ENCODE results near the gene NKD1.

NKD1 gene

DNA sequence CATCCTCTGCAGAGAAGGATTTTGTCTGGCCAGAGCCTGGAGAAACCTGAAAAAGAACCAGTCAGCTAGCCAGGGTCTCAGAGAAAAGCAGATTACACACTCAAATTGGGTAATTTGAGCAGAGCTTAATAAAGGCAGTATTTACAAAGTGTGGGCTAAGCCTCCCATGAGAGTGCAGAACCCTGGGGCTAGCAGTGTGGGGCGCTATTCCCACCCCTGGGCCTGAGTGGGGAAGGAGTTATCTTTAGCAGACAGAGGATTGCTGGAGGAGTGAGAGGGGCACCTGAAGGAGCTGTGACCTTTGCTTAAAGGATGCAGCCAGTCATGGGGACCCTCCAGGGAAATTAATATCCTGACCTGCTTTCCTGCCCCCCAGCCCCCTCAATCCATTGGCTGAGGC is 86.8 kb downstream of the NKD1 start:
- DNase-seq: no peak

GRCh38 chr16:50635505-50636392 is 87.6 kb downstream of the NKD1 start:
- no peak for DNase-seq

DNA sequence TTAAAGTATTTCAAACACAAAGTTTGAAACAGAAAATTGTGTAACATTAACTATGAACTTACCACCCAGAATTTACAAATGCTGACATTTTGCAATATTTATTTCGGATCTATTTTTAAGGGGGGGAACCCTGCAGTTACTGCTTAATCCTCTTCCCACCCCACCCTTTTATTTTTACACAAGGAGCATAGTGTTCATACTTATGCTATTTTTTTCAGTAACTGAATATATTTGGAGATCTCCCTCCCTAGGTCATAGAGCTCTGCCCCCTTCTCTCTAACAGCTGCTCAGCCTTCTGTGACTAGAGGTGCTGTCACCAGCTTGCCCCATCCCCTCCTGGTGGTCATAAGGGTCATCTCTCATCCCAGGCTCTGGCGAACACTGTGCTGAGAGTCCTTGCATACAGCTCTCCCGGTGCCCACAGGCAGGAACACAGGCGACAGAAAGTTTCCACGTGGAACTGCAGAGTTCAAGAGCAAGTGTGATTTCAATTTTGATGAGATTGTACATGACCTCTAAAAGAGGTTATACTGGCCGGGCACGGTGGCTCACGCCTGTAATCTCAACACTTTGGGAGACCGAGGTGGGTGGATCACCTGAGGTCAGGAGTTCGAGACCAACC is 88.7 kb downstream of the NKD1 start:
- no peak for DNase-seq

DNA sequence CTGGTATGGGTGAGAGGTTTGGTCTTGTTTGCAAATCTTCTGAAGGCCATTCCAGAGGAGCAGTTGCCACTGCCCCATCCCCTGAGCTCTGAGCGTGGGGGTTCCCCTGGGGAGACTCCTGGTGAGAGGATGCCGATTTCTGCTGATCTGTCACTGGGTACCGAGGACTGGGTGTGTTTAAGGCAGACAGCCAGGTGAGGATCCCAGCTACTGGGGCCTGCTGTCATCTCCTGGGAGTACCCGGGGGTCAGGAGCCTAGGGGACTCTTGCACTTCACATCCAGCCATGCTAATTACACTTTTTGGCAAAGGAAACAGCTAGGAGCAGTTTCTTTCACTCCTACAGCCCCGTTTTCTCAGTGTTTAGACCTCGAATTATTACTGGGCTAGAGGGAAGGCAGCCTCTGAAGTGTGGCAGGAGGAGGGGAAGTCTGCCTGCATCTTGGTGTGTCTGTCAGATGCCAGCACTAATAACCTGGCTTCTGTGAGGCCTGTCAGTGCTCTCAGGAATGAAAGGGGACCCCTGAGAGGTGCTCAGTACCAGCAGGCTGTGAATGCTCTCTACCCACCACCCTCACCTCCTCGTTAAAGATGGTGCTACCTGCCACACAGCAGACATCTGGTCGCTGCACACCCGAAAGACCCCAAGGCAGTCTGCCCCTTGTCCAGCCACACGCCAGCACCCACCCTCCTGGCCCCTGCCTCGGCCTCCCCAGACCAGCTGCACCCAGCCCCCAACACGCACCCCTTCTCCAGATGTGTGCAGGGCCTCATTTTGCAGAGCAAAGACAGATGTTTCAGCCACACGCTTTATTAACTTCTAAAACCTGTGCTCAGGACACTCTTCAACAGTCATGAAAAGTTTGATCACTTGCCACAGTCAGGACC is 89.8 kb downstream of the NKD1 start:
- DNase-seq: no peak

DNA sequence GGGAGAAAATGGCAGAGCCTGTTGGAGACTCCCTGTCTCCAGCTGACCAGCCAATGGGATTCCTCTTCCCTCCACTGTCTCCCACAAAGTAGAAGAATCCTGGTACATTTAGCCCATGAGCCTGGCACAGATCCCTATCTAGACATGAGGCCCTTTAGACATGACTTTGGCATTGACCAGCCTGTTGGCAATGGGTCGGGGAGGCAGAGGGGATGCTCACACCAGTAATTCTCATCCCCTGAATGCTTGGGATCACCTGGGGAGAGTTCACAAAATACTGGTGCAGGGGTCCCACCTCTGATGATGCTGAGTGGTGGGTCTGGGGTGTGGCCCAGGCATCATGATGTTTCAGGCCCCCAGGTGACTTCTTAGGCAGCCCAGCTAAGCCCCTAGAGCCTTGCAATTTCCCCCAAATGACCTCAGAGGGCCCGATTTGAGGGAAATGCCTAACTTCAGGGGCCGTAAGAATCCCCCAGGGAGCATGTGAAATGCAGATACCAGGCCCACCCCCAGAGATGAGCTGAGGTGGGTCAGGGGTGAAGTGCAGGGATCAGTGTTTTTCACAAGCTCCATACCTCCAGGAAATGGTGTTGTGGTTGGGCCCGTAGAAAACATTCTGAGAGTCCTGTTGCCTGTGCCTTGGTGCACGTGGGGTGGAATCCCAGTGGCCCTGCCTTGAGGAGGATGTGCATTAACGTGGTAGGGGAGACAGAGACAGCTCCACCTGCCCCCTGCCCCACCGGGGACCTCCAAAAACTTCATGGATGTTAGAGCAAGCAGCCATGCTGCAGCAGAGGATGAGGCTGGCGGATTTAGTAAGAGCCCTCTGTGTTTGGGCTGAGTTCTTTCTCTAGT is 90.8 kb downstream of the NKD1 start:
- DNase-seq: no peak

DNA sequence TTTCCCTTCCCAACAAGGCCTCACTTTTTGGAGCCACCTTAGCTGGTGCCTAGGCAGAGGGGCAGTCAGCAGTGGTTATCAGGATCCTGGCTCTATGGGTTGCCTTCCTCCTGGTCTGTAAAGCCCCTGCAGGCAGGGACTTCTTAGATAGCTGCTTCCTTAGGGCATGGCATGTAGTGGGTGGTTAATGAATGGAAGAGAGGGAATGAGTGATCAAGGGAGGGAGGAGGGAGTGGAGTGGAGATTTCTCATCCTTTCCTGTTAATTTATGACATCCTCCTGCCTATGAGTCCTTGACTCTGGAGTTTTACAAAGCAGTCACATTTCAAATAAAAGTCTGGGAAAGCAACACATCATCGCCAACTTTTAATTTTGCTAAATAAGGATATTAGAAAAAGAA is 92.2 kb downstream of the NKD1 start:
- no peak for DNase-seq

GRCh38 chr16:50640919-50641817 is 93.0 kb downstream of the NKD1 start:
- DNase-seq: no peak

DNA sequence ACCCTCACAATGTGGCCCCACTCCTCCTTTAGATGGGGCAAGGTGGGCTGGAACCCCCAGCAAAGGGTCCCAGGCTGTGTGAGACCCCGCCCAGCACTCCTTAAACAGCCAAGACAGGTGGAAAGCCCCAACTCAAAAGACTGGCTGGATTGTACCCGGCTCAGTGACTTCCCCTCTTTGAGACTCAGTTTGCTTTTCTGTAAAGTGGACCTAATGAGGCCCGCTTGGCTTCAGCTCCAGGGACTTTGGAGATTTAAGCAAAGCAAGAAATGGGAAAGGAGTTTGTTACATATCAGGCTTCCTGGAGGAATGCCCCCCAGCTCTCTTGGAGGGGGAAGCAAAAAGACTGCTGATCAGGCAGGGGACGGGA is 93.6 kb downstream of the NKD1 start:
- no peak for DNase-seq

DNA sequence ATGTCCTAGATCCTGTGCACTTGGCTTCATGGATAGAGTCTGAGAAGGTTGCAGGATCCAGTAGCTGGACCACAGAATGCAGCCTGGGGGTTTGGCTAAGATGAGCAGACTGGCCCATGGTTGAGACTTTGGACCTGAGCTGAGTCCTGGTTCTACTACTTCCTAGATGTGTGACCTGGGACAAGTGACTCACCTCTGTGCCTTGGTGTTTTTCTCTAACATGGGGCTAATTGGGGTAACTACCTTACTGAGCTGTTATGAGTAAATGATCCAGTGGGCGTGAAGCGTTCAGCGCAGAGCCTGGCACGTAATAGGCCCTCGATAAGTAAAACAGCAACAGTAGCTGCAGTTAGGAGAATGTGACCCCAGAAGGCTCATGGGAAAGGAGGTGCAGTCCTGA is 94.2 kb downstream of the NKD1 start:
- no peak for DNase-seq

DNA sequence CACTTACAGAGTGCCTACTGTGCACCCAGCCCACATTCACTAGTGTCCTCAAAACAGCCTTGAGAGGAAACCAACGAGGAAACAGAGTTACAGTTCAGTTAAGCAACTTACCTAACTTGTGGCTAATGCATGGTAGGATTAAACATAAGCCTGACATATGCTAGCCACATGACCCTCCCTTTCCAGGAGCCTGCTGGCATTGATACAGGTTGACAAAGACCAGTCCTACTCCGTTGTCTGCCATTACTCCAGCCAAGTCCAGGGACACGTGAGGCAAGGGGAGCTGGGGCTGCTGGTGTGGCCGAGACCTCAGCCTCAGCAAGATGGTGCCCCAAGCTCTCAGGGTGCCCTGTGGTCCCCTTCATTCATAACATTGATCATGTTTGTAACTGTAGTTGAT is 95.0 kb downstream of the NKD1 start:
- no peak for DNase-seq

DNA sequence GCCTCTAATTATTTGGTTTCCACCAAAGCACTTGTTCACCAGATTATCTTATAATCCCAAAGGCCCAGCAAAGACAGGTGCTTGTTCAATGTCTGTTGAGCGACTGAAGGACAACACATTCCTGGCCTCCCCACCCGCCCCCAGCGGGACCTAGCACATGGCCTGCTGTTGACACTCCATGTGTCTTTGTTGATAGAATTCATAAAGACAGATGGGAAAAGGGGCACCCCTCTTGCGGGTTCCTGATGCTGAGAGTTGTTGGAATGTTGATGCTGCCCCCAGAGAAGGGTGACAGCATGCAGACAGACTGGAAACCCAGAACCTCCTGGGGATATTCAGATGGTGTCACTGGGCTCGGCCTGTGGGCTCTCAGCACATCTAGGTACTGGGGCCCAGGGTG is 96.0 kb downstream of the NKD1 start:
- DNase-seq: no peak

- no peak for DNase-seq
Observed at GRCh38 chr16:50644729-50645128, 96.5 kb downstream of the NKD1 start.

DNA sequence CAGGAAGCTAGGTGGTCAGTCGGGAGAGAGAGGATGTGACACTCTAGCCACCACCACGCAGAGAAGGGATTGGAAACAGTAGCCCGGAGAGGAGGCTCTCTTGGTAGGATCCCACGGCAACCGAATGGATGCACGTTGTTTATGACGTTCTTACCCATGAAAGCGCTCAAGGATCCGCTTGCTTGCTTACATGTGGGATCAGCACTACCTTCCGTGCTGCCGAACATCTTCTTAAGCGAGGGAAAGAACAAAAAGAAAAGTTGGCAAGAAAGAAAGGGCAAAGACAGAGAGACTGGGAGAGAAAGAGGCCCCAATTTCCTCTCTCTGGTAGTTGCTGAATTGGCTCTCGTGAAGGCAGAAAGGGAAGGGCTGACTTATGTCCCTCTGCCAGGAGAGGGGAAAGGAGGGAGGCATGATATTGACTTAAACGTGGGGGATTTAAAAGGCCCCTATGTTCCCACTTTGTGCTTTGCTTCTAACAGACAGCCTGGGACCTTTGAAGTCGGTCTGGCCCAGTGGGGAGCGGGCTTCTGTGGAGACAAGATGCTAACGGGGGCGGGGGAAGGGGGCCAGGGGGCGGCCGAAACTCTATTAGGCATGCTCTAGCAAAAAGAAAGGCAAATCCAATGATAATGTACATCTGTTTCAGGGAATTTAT is 97.5 kb downstream of the NKD1 start:
- DNase-seq: no peak

- no peak for DNase-seq
Observed at GRCh38 chr16:50646345-50646744, 98.1 kb downstream of the NKD1 start.

- no peak for DNase-seq
Observed at GRCh38 chr16:50651835-50652438, 103.7 kb downstream of the NKD1 start.

DNA sequence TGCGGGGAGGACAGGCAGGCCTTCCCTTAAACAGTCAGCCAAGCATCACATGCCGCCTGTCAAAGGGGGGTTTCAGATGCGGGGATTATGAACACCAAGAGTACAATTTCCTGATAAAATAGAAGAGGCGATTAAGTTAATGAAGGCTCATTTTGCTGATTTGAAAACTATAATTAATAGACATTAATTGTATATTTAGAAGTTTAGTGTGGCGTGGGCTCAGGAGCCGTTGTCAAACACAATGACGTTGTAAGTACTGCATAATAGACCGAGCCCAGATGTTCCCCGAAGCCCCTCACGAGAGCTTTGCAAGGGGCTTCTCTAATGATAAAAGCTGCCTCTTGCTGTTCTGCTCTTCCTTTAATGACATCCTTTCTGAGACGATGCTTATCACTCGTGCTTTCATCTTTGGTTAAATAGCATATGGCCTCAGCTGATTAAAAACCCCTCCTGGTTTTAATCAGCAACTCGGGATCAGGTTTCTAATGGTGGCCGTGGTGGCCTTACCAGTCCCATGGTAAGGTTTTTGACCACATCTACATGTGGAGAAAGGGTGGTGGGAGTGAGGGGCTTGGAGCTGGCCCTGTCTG is 104.7 kb downstream of the NKD1 start:
- DNase-seq: no peak

DNA sequence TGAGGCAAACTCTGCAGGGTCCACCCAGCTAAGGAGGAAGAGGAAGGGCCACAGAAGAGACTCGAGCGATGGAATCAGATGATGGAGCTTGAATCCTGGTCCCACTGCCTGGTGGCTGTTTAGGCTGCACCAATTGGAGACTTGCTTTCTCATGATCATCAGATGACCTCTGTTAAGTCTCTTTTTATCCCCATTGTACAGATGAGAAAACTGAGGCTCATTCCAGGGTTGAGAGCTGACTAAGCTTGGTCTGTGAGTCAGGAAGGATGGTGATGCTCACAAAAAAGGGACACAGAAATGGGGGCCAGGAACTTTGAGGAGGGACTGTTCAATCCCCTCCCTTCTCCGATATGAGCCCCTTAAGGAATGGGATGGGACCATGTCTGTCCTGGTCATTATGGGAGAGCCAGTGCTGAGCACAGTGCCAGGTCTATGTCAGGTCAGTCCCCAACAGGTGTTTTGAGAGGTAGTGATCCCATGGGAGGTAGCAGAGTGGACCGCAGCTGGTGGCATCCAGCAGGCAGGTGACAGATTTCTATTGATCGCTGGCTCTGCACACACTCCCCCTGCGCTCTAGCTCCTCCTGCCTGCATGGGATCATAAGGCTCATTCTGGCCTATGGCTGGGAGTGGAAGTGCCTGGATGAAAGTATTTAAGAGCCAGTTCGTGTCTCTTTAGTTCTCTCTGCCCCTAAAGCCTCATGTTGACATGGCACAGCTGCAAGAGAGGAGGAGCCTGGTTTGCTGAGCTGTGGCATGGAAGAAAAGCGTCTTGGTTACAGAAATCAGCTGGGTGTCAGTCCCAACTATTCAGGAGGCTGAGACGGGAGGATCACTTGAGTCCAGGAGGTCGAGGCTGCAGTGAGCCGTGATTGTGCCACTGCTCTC is 105.7 kb downstream of the NKD1 start:
- DNase-seq: no peak

DNA sequence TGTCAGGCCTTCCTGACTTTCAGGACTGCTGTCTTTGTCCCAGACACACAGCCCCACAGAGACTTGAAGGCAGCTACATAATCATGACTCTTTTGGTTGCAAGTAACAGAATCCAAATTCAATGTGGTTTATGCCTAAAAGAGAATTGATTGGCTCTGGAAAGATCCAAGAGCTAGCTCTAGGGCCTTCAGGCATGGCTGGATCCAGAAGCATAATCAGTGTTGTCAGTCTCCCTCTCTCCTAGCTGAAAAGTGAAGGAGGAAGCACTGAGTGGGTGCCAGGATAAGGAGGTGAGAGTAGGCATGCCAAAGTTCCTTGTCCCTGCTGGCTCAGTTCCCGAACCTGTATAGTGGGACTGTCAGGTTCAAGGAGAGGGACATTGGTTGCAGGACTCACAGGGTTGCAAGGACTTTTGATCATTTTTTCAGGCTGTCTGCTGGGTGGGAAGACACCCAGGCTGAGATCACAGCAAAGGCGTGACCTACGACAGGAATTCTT is 107.4 kb downstream of the NKD1 start:
- no peak for DNase-seq

DNA sequence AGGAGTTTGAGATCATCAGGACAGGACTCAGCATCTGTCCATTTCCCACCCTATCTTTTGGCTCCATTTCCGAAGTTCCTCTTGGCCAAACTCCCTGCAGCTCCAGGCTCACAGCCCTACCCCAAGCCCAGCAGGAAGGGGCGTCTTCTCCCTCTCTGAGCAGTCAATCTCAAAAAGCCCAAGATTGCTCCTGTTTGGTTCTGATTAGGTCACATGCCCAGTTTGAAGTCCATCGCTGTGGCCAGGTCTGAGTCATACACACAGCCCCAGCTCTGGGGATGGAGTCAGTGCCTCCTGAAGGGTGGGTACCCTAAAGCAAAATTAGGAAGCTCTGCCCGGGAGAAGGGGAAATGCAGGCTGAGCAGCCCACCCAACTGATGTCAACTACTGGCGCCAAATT is 109.0 kb downstream of the NKD1 start:
- DNase-seq: no peak
